ENCODE measurements around the gene SH2D6. TPM values are rescaled to one million over a fixed set of nuclear protein-coding genes. Genes with fewer than 3 reads are reported as not detected.

SH2D6 gene
- total RNA-seq, 2 donors from 2014 or later = 3.2 to 4.0 TPM

- Mint-ChIP-seq H3K4me3 (peak overlapping the region; percentile 60 to 61), H3K27me3 (ENCODE audit: low read depth) (no peaks in the 10 kb centered on the region), H3K36me3 (ENCODE audit: insufficient read depth in 2 of 2) (no peaks in the 10 kb centered on the region), H3K9me3 (no peaks in the 10 kb centered on the region), H3K4me1 (ENCODE audit: low read depth) (peaks cover 39% of the 10 kb centered on the region), H3K27ac (peak overlapping the region; percentile 88)
- ATAC-seq (replicated peaks in 1 of 2) (peak; percentile 71 to 78), DNase-seq (peak; percentile 91 to 97)
Measured at GRCh38 chr2:85420536-85421259, 2.2 kb downstream of the SH2D6 start.

GRCh38 chr2:85421260-85422071 lies 3.0 kb downstream of the SH2D6 start:
- H3K36me3 Mint-ChIP-seq (ENCODE audit: insufficient read depth in 2 of 2) = no peaks in the 10 kb centered on the region
- H3K4me1 Mint-ChIP-seq (ENCODE audit: low read depth) = peaks cover 37% of the 10 kb centered on the region
- H3K4me3 Mint-ChIP-seq = peak overlapping the region in 1 of 2 donors; percentile 61
- H3K27ac Mint-ChIP-seq = peak overlapping the region; percentile 31
- H3K27me3 Mint-ChIP-seq (ENCODE audit: low read depth) = no peaks in the 10 kb centered on the region
- DNase-seq (no peak), ATAC-seq (replicated peaks in 1 of 2) (no peak)
- H3K9me3 Mint-ChIP-seq = no peaks in the 10 kb centered on the region

GRCh38 chr2:85422072-85422457 lies 3.6 kb downstream of the SH2D6 start:
- no peaks in the 10 kb centered on the region for H3K27me3 Mint-ChIP-seq (ENCODE audit: low read depth)
- ATAC-seq (replicated peaks in 1 of 2) (no peak), DNase-seq (no peak)
- peaks cover 37% of the 10 kb centered on the region for H3K4me1 Mint-ChIP-seq (ENCODE audit: low read depth)
- no peak overlapping the region for H3K4me3 Mint-ChIP-seq
- no peak overlapping the region for H3K27ac Mint-ChIP-seq
- no peaks in the 10 kb centered on the region for H3K9me3 Mint-ChIP-seq
- no peaks in the 10 kb centered on the region for H3K36me3 Mint-ChIP-seq (ENCODE audit: insufficient read depth in 2 of 2)

GRCh38 chr2:85423525-85423924 lies 5.0 kb downstream of the SH2D6 start:
- no peaks in the 10 kb centered on the region for H3K36me3 Mint-ChIP-seq (ENCODE audit: insufficient read depth in 2 of 2)
- peaks cover 38% of the 10 kb centered on the region for H3K4me1 Mint-ChIP-seq (ENCODE audit: low read depth)
- H3K27me3 Mint-ChIP-seq (ENCODE audit: low read depth) = no peaks in the 10 kb centered on the region
- no peak for ATAC-seq (replicated peaks in 1 of 2)
- no peak overlapping the region for H3K4me3 Mint-ChIP-seq
- no peaks in the 10 kb centered on the region for H3K9me3 Mint-ChIP-seq
- no peak for DNase-seq
- H3K27ac Mint-ChIP-seq = no peak overlapping the region

- Mint-ChIP-seq H3K27ac (no peak overlapping the region), H3K36me3 (ENCODE audit: insufficient read depth in 2 of 2) (no peaks in the 10 kb centered on the region), H3K27me3 (ENCODE audit: low read depth) (no peaks in the 10 kb centered on the region), H3K9me3 (no peaks in the 10 kb centered on the region), H3K4me3 (no peak overlapping the region), H3K4me1 (ENCODE audit: low read depth) (peaks cover 32% of the 10 kb centered on the region)
- ATAC-seq (replicated peaks in 1 of 2) (no peak), DNase-seq (no peak)
Measured at GRCh38 chr2:85425588-85425987, 7.1 kb downstream of the SH2D6 start.

GRCh38 chr2:85427300-85427835 lies 8.9 kb downstream of the SH2D6 start:
- H3K27me3 Mint-ChIP-seq (ENCODE audit: low read depth) = no peaks in the 10 kb centered on the region
- H3K9me3 Mint-ChIP-seq = no peaks in the 10 kb centered on the region
- no peak overlapping the region for H3K4me3 Mint-ChIP-seq
- H3K4me1 Mint-ChIP-seq (ENCODE audit: low read depth) = peaks cover 26% of the 10 kb centered on the region
- ATAC-seq (replicated peaks in 1 of 2) (no peak), DNase-seq (no peak)
- no peak overlapping the region for H3K27ac Mint-ChIP-seq
- no peaks in the 10 kb centered on the region for H3K36me3 Mint-ChIP-seq (ENCODE audit: insufficient read depth in 2 of 2)

GRCh38 chr2:85428343-85428881 lies 9.9 kb downstream of the SH2D6 start:
- no peaks in the 10 kb centered on the region for H3K36me3 Mint-ChIP-seq (ENCODE audit: insufficient read depth in 2 of 2)
- H3K27me3 Mint-ChIP-seq (ENCODE audit: low read depth) = no peaks in the 10 kb centered on the region
- no peak overlapping the region for H3K4me3 Mint-ChIP-seq
- ATAC-seq (replicated peaks in 1 of 2) = peak in 1 of 2 donors; percentile 25
- H3K9me3 Mint-ChIP-seq = no peaks in the 10 kb centered on the region
- DNase-seq = no peak
- no peak overlapping the region for H3K27ac Mint-ChIP-seq
- peaks cover 25% of the 10 kb centered on the region for H3K4me1 Mint-ChIP-seq (ENCODE audit: low read depth)

- no peaks in the 10 kb centered on the region for H3K27me3 Mint-ChIP-seq (ENCODE audit: low read depth)
- H3K4me1 Mint-ChIP-seq (ENCODE audit: low read depth) = peaks cover 17% of the 10 kb centered on the region
- DNase-seq = no peak
- H3K36me3 Mint-ChIP-seq (ENCODE audit: insufficient read depth in 2 of 2) = no peaks in the 10 kb centered on the region
- no peaks in the 10 kb centered on the region for H3K9me3 Mint-ChIP-seq
- H3K27ac Mint-ChIP-seq = no peak overlapping the region
- ATAC-seq (replicated peaks in 1 of 2) = peak in 1 of 2 donors; percentile 15
- no peak overlapping the region for H3K4me3 Mint-ChIP-seq
Measured at GRCh38 chr2:85429213-85429923, 10.9 kb downstream of the SH2D6 start.

GRCh38 chr2:85429924-85430289 lies 11.4 kb downstream of the SH2D6 start:
- Mint-ChIP-seq H3K36me3 (ENCODE audit: insufficient read depth in 2 of 2) (no peaks in the 10 kb centered on the region), H3K27ac (no peak overlapping the region), H3K9me3 (no peaks in the 10 kb centered on the region), H3K4me1 (ENCODE audit: low read depth) (peaks cover 17% of the 10 kb centered on the region), H3K4me3 (no peak overlapping the region), H3K27me3 (ENCODE audit: low read depth) (no peaks in the 10 kb centered on the region)
- no peak for DNase-seq
- peak in 1 of 2 donors; percentile 23 for ATAC-seq (replicated peaks in 1 of 2)

GRCh38 chr2:85430752-85431569 lies 12.4 kb downstream of the SH2D6 start:
- Mint-ChIP-seq H3K9me3 (no peaks in the 10 kb centered on the region), H3K36me3 (ENCODE audit: insufficient read depth in 2 of 2) (no peaks in the 10 kb centered on the region), H3K4me1 (ENCODE audit: low read depth) (peaks cover 17% of the 10 kb centered on the region), H3K27me3 (ENCODE audit: low read depth) (no peaks in the 10 kb centered on the region), H3K4me3 (no peak overlapping the region), H3K27ac (no peak overlapping the region)
- ATAC-seq (replicated peaks in 1 of 2) (no peak), DNase-seq (no peak)

GRCh38 chr2:85431570-85432205 lies 13.2 kb downstream of the SH2D6 start:
- peaks cover 18% of the 10 kb centered on the region for H3K4me1 Mint-ChIP-seq (ENCODE audit: low read depth)
- no peaks in the 10 kb centered on the region for H3K36me3 Mint-ChIP-seq (ENCODE audit: insufficient read depth in 2 of 2)
- H3K27ac Mint-ChIP-seq = no peak overlapping the region
- no peak for ATAC-seq (replicated peaks in 1 of 2)
- no peaks in the 10 kb centered on the region for H3K27me3 Mint-ChIP-seq (ENCODE audit: low read depth)
- no peaks in the 10 kb centered on the region for H3K9me3 Mint-ChIP-seq
- DNase-seq = no peak
- H3K4me3 Mint-ChIP-seq = no peak overlapping the region

Data from activated T-cell treated with anti-CD3 and anti-CD28 coated beads, Interleukin-2, amount 50 U/mL, for 72 hours (primary cell).